ENCODE results near the gene SDC1.
A peak's percentile ranks its signal among the peaks of the same experiment; 100 is the strongest.
"Not testable (repeated sequence)": the region's sequence is repeated elsewhere in the genome, so short reads cannot be mapped to it uniquely, and the experiment has no call there.

SDC1 gene

GRCh38 chr2:20224716-20225293 lies at the start of gene SDC1:
TSS of gene SDC1 (minus strand) at chr2:20225130. CDS start at chr2:20224867, 263 bp downstream.
- no peak for DNase-seq

GRCh38 chr2:20273042-20273441 lies 48.1 kb upstream of the SDC1 start:
- DNase-seq, result no peak

- not testable (repeated sequence) for DNase-seq
Observed at GRCh38 chr2:20268317-20268716, 43.4 kb upstream of the SDC1 start.

- no peak for DNase-seq
Observed at GRCh38 chr2:20267529-20267928, 42.6 kb upstream of the SDC1 start.

- DNase-seq, result no peak
Observed at GRCh38 chr2:20264629-20265028, 39.7 kb upstream of the SDC1 start.

GRCh38 chr2:20257411-20257810 lies 32.5 kb upstream of the SDC1 start:
- DNase-seq, result no peak

GRCh38 chr2:20254731-20255130 lies 29.8 kb upstream of the SDC1 start:
- DNase-seq, result no peak

- no peak for DNase-seq
Observed at GRCh38 chr2:20250436-20250835, 25.5 kb upstream of the SDC1 start.

- DNase-seq, result no peak
Observed at GRCh38 chr2:20249170-20249569, 24.2 kb upstream of the SDC1 start.

- DNase-seq, result no peak
Observed at GRCh38 chr2:20247084-20247483, 22.2 kb upstream of the SDC1 start.

- DNase-seq, result not testable (repeated sequence)
Observed at GRCh38 chr2:20243637-20244036, 18.7 kb upstream of the SDC1 start.

GRCh38 chr2:20242727-20243377 lies 17.9 kb upstream of the SDC1 start:
- peak; percentile 73 for DNase-seq

- DNase-seq, result no peak
Observed at GRCh38 chr2:20241973-20242726, 17.2 kb upstream of the SDC1 start.

- not testable (repeated sequence) for DNase-seq
Observed at GRCh38 chr2:20240291-20240690, 15.4 kb upstream of the SDC1 start.

- DNase-seq, result no peak
Observed at GRCh38 chr2:20236496-20236895, 11.6 kb upstream of the SDC1 start.

- DNase-seq, result no peak
Observed at GRCh38 chr2:20235655-20236305, 10.8 kb upstream of the SDC1 start.

GRCh38 chr2:20234597-20234996 lies 9.7 kb upstream of the SDC1 start:
- DNase-seq, result not testable (repeated sequence)

GRCh38 chr2:20232837-20233207 lies 7.9 kb upstream of the SDC1 start:
- no peak for DNase-seq

GRCh38 chr2:20231598-20232026 lies 6.7 kb upstream of the SDC1 start:
- no peak for DNase-seq

GRCh38 chr2:20231159-20231558 lies 6.2 kb upstream of the SDC1 start:
- DNase-seq, result no peak

- no peak for DNase-seq
Observed at GRCh38 chr2:20230114-20230425, 5.1 kb upstream of the SDC1 start.

GRCh38 chr2:20229322-20230113 lies 4.6 kb upstream of the SDC1 start:
- no peak for DNase-seq

GRCh38 chr2:20227894-20228505 lies 3.1 kb upstream of the SDC1 start:
- DNase-seq, result no peak

Measured in NCI-H187 treated with DMSO at 0.1 percent for 48 hours (cell line).